Activated CD4-positive, alpha-beta T cell treated with anti-CD3 and anti-CD28 coated beads for 48 hours (primary cell): Measurements from ENCODE around the gene PRR33.
"Not testable (repeated sequence)": the region's sequence is repeated elsewhere in the genome, so short reads cannot be mapped to it uniquely, and the experiment has no call there.

Source experiments
- DNase-seq: peaks from one replicate; pipeline ENCODE4 v3.0.0-alpha.2; 2020

The PRR33 gene

GRCh38 chr11:1888811-1889210, 2.9 kb downstream of the PRR33 start:
- no peak for DNase-seq

- no peak for DNase-seq
Observed at GRCh38 chr11:1888347-1888753, 3.3 kb downstream of the PRR33 start.

- no peak for DNase-seq
Observed at GRCh38 chr11:1887451-1888346, 4.0 kb downstream of the PRR33 start.

- DNase-seq: not testable (repeated sequence)
Observed at GRCh38 chr11:1886551-1886950, 5.1 kb downstream of the PRR33 start.

GRCh38 chr11:1884303-1884700, 7.4 kb downstream of the PRR33 start:
- no peak for DNase-seq

- no peak for DNase-seq
Observed at GRCh38 chr11:1883346-1884302, 8.1 kb downstream of the PRR33 start.

- DNase-seq: peak; percentile 87
Observed at GRCh38 chr11:1882265-1883238, 9.1 kb downstream of the PRR33 start.

- DNase-seq: no peak
Observed at GRCh38 chr11:1881442-1882264, 10.0 kb downstream of the PRR33 start.

GRCh38 chr11:1880746-1881441, 10.8 kb downstream of the PRR33 start:
- DNase-seq: peak; percentile 2

- peak; percentile 2 for DNase-seq
Observed at GRCh38 chr11:1879941-1880720, 11.6 kb downstream of the PRR33 start.

- DNase-seq: peak; percentile 2
Observed at GRCh38 chr11:1879342-1879940, 12.3 kb downstream of the PRR33 start.

GRCh38 chr11:1878137-1879031, 13.3 kb downstream of the PRR33 start:
- peak; percentile 2 for DNase-seq

GRCh38 chr11:1877211-1878136, 14.2 kb downstream of the PRR33 start:
- DNase-seq: peak; percentile 2

- peak; percentile 33 for DNase-seq
Observed at GRCh38 chr11:1876361-1877063, 15.2 kb downstream of the PRR33 start.

GRCh38 chr11:1875851-1876301, 15.8 kb downstream of the PRR33 start:
- DNase-seq: peak; percentile 1

GRCh38 chr11:1875093-1875850, 16.4 kb downstream of the PRR33 start:
- DNase-seq: peak; percentile 1
